GM12891 (cell line): ENCODE data around the gene EID2.

ENCODE experiments used
- POLR2A ChIP-seq: IDR thresholded peaks from 2 replicates; pipeline ENCODE4 v1.6.1; 2011; ENCODE audit warnings: low read depth, low read length, control low read depth
- POLR2AphosphoS5 ChIP-seq: IDR thresholded peaks from 2 replicates; pipeline ENCODE4 v1.6.1; 2011; ENCODE audit warnings: low read depth, low read length, control low read depth
- POU2F2 ChIP-seq: IDR thresholded peaks from 2 replicates; pipeline ENCODE4 v1.6.1; 2011; ENCODE audit warnings: low read depth, mild to moderate bottlenecking, control low read depth, low read length, moderate library complexity
- SPI1 ChIP-seq: IDR thresholded peaks from 2 replicates; pipeline ENCODE4 v1.6.1; 2011; ENCODE audit warnings: low read depth, low read length, control low read depth
- TAF1 ChIP-seq: IDR thresholded peaks from 2 replicates; pipeline ENCODE4 v1.6.1; 2011; ENCODE audit warnings: low read depth, low read length, control low read depth

- no peak for TF ChIP-seq POLR2AphosphoS5
- no peak for TF ChIP-seq TAF1
- no peak for TF ChIP-seq POLR2A
- no peak for TF ChIP-seq SPI1
- no peak for TF ChIP-seq POU2F2
Measured at GRCh38 chr19:39506944-39507714, 32.8 kb downstream of the EID2 start.
